ENCODE data around the gene SLC39A3.

The SLC39A3 gene

GRCh38 chr19:2739602-2740313 lies at the start of gene SLC39A3:
Gene SLC39A3 (minus strand): TSS chr19:2740017. CDS start chr19:2737257, 2,760 bp downstream.
- peak; percentile 98 for DNase-seq

GRCh38 chr19:2788237-2788636 lies 48.4 kb upstream of the SLC39A3 start:
- DNase-seq = no peak

- no peak for DNase-seq
Measured at GRCh38 chr19:2787115-2787514, 47.3 kb upstream of the SLC39A3 start.

DNA sequence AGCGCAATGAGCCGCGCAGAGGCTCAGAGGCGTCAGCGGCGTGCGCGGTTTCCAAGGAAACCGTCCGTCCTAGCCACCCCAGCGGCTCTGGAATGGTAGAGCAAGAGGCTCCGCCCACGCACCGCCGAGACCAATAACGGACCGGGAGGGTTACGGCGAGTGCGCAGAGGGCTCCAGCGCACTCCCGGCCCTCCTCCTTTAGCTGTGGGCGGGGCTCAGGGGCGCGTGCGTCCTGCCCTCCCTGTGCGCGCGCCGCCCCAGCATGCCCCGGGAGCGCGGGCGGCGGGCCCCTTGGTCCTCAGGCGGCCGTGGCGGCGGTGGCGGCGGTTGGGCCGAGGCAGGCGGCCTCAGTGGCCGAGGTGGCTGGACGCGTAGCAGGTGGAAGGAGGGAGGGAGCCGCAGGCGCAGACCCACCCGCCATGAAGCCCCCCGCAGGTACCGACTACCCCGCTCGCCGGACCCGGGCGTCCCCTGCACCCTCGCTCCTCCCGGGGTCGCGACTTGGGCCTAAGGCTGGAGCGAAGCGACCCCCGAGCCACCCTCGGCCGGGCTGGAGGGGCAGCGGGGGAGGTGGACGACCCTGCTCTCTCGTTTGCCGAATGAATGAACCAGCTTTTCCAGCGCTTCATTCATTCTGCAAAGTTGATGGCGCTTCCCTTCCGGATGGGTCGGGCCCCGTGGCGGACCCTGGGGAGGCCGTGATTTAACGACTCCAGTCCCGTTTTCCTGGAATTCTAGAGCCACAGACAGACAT lies 45.6 kb upstream of the SLC39A3 start, which contains the start of gene THOP1:
Gene THOP1, plus strand, starts transcription at position 260 of the 754 bp plus-strand sequence. Its CDS starts 160 bp downstream, at position 420.
- peak; percentile 99 for DNase-seq

DNA sequence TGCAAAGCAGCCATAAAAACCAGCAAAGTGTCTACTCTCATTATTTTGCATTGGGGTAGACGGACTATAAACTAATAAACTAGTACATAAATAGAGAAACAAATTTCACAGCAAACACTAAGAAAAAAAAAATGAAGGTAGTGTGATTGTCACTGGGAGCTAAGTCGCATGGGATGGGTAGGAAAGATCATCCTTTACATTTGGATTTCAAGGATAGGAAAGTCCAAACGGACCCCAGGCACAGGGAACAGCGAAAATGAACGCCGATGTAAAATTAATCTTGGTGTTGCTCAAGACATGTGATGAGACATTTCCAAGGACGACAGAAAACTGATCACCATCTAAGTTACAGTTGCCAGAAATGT lies 43.9 kb upstream of the SLC39A3 start:
- no peak for DNase-seq

- peak; percentile 99 for DNase-seq
Measured at GRCh38 chr19:2782936-2783780, 43.3 kb upstream of the SLC39A3 start, which contains the start of gene SGTA. Gene SGTA (minus strand): TSS chr19:2783273. CDS start chr19:2769068, 14,205 bp downstream.

GRCh38 chr19:2782329-2782935 lies 42.6 kb upstream of the SLC39A3 start:
- DNase-seq = peak; percentile 54

DNA sequence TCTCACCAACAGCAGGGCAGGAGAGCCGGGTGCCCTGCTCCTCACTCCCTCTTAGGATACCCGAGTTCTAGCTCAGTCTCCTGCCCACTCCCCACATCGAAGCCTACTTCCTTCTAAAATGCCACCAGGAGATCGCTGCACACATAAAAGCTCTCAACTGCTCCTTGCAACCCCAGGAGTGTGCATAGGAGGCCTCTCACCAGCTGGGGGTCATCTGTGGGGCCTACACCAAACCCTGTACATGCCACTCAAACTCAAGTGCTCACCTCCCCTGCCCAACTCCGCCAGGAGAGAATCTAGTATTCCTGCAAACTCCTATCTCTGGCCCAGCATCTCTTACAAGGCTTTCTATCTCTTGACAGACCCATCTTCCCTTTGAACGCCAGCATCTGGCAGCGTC lies 40.5 kb upstream of the SLC39A3 start:
- no peak for DNase-seq

DNA sequence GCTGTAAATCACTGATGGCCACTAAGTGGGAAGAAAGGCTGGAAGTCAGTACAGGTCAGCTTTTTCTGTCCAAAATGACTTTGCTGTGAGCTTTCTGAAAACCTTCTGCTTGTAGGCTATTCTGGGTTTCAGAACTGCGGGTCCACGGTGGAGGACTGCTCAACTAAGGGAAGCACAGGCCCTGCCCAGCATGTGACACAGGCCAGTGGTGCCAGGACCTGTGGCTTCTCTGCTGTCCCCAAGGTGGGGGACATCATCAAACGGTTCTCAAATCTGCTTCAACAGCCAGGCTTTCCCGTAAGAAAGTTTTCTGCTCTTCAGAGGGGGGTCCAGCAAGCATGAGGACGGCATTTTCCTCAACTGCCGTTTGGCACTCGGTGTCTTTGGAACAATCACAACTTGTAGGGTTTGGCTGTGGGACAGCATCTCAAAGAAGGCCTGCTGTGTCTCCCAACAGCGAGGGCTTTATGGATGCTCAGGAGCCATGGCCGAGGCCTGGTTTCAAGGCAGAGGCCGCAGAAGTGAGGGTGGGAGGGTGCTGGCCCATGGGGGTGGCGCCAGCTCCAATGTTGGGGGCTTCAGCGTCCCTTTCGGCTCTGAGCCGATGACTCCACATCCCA lies 39.4 kb upstream of the SLC39A3 start:
- no peak for DNase-seq

DNA sequence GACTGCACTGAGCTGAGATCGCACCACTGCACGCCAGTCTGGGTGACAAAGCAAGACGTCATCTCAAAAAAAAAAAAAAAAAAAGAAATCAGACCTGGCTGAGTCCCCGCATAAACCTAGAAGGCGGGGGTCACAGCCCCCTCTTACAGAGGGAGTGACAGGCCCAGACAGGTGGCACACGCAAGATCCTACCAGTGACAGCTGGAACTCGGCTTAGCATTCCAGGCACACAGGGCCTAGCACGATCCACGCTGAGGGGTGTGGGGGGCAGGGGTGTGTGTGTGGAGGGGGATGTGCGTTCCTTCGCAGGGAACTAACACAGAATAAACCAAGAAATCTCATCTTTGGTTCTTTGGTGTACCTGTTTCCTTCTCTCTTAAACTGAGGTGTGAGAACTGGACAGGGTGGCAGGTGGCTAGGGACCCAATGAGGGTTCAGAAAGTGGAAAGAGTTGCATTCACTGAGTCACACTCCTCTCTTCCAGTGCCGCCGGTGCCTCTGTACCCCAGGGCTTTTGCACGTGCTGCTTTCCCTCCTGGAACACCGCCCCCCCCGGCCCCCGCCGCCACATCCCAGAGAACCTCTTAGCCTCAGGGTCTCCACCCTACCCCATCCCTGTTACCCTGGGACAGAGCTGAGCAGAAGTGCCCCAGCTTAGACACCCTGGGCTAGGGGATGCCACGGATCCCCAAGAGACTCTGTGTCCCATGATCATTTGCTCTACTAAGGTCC lies 38.3 kb upstream of the SLC39A3 start:
- no peak for DNase-seq

GRCh38 chr19:2775556-2776430 lies 36.0 kb upstream of the SLC39A3 start:
- peak; percentile 69 for DNase-seq

DNA sequence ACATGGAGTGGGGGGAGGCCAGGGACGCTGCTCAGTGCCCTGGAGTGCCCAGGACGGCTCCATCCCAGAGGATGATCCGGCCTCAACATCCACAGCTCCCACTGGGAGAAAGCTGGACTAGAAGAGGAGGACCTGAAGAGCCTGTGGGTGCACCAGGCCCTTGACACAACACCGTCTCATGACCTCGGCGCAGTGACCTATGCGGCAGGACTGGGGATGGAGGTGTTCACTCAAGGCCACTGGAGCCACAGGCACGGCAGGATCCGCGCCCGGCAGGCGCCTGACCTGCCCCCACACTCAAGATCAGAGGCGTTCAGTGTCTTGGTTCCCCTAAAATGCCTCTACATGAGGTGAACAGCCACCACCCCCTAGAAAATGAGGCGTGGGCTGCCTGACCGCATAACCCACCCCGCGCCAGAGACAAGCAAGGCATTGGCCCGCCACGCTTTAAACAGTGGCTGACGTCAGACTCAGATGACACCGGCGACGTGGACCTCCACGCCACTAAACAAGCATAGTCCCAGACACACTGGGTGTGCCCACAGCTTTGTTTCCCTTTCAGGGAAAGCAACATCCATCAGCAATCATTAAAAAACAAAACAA lies 35.2 kb upstream of the SLC39A3 start:
- DNase-seq = no peak

GRCh38 chr19:2774083-2774679 lies 34.4 kb upstream of the SLC39A3 start:
- no peak for DNase-seq

GRCh38 chr19:2771786-2772674 lies 32.2 kb upstream of the SLC39A3 start:
- DNase-seq = no peak

GRCh38 chr19:2770055-2771013 lies 30.5 kb upstream of the SLC39A3 start:
- no peak for DNase-seq

- no peak for DNase-seq
Measured at GRCh38 chr19:2769218-2769617, 29.4 kb upstream of the SLC39A3 start.

Measured in hematopoietic multipotent progenitor cell treated with erythropoietin and hydrocortisone succinate and interleukin-3 and kit ligand, for 8 days (in vitro differentiated cells).